ENCODE data around the gene FBXW8.
"Not testable (repeated sequence)": the region's sequence is repeated elsewhere in the genome, so short reads cannot be mapped to it uniquely, and the experiment has no call there.

FBXW8 gene

DNA sequence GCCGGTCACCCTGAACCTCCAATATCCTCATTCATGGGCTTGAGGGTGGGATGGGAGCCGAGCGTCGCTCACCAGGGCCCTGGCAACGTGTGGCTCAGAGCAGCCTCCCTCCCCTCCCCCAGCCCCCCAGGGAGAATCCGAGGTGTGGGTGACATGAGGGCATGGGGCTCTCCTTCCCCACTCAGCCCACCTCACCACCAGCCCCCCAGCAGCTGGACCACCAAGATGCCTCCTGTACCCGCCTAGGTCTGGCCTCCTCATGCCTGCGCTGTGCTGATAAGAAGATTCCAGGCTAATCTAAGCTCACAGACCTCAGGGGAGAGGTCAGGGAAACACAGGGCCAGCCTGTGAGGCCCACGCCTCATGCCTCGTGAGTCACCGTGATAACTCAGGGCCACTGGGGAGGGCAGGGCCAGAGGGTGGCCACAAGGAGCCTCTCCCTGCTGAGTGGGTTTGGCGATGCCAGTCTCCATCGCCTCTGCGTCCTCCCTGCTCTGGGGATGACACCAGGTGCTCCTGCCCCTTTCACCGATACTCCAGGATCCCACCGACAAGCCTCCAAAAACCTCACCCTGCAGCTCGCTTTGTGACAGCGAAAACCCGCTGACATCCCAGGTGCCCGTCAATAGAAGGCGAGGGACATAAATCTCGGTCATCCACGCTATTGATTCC lies 131.6 kb downstream of the FBXW8 start:
- DNase-seq, result peak; percentile 14

- DNase-seq, result no peak
These were observed 132.1 kb downstream of the FBXW8 start for GRCh38 chr12:117042862-117043261.

- no peak for DNase-seq
These were observed 133.6 kb downstream of the FBXW8 start for GRCh38 chr12:117044311-117044710.

DNA sequence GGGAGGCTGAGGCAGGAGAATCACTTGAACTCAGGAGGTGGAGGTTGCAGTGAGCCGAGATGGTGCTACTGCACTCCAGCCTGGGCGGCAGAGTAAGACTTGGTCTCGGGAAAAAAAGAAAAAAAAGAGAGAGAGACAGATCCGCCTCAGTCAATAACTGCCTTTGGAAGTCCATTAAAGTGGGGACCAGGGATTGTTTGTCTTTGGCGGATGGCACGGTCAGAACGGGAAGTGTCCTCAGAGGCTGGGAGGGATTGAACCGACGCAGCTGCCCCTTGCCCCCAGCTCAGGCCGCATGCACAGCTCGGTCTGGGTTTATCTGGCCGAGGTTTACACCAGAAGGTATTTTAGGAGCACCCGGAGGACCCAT lies 134.0 kb downstream of the FBXW8 start:
- DNase-seq, result no peak

DNA sequence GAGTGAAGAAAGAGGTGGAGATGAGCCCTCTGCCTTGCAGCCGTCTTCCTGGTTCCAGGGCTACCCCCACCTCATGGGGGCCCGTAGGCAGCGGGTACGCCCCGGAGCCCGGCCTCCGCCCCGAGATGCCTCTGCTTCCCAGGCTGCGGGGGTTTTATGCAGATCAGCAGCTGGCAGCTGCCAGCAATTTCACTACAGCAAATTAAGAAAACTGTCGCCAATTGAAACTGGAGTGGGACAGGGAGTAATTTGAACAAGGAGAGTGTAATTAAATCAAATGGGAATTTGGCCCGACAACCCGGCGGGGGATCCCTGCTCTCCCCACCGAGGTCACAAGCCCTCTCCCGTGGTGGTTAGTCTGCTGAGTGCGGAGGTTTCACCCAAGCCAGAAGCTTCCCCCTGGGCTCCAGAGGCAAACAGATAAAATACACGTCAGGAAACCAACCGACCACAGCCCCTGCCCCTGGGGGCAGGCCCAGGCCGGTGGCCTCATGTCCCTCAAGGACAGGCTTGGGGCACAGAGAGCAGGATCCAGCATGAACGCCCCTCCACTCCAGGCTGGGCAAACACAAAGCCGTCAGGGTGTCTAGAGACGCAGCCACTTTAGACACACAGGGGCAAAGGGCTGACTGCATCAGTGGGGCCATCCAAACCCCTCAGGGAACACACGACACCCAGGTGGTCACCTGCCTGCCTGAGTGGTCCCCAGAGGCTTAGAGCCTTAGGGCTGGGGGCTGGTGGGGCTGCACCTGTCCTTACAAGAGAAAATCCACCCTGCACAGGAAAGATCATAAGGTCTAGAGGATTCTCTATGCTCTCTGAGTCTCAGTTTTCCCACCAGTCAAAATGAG lies 134.6 kb downstream of the FBXW8 start:
- DNase-seq, result no peak

DNA sequence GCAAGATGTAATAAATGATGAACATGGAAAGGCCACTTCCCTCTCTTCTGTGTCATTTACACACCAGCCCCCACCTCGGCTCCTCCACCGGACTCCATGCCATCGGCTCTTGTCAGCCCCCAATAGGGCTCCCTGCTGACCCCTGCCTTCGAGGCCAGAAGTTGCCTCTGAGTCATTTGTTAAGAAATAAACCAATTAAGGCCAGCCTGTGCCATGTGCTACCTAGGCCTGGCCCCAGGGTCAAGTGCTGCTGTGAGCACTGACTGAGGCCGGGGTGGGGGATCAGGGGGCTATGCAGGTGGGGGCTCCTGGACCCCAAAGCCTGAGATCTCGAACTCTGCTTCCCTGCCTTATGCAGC lies 135.2 kb downstream of the FBXW8 start:
- no peak for DNase-seq

DNA sequence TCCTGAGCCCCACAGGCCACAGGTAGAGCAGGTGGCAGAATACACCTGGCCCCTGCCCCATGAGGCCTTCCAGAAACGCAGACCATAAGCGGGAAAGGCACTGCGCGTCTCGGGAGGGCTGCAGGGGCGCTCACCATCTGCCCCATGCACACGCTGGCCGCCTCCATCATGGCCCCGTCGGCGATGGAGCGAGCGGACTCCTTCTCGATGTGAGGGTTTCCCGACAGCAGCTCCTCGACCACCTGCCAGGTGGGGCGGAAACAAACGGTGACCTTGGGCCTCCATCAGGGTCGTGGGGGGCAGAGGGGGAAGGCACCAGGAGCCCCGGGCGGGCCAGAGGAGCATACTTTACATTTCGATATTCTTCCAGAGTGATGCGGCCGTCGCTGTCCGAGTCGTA lies 135.7 kb downstream of the FBXW8 start:
- DNase-seq, result no peak

- no peak for DNase-seq
These were observed 136.2 kb downstream of the FBXW8 start for GRCh38 chr12:117046861-117047530.

DNA sequence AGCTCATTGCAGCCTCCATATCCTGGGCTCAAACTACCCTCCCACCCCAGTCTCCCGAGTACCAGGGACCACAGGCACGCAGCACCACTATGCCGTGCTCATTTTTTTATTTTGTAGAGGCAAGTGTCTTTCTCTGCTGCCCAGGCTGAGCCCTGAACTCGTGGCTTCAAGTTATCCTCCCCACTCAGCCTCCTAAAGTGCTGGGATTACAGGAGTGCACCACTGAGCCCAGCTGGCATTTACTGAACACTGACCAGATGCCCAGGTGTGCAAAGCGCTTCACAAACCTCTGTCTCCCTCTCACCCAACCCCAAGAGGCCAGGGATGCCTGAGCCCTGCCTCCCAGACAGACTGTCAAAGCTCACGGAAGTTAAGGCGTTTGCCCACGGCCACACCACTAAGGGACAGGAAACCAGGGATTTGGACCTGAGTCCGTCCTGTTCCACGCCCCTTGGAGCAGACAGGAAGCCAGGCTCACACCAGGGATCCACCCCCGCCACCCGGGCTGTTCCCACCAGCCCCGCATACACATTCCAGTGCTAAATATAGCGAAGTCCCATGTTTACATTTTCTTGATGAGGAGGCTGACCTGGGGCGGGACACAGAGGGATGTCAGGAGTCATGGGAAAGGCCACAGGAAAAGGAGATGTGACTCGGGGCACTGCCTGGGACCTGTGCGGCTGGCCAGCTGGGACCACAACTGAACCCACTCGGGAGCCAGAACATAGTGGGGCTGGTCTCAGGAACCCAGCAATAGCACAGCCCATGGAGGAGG lies 137.2 kb downstream of the FBXW8 start:
- peak; percentile 64 for DNase-seq

DNA sequence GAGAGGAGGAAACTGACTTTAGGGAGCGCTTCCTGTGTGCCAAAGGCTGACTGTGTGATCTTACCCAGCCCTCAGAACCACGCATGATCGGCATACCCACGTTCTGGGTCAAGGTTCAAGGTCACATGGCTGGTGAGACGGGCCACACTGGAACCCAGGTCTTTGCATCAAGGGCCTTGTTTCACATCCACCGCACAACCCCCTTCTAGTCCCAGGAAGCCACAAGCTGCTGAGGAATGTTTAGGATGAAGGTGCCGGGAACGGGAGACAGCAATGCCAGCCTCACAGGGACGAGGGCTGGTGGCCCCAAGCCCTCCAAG lies 137.8 kb downstream of the FBXW8 start:
- no peak for DNase-seq

GRCh38 chr12:117049295-117049694 lies 138.5 kb downstream of the FBXW8 start:
- DNase-seq, result no peak

DNA sequence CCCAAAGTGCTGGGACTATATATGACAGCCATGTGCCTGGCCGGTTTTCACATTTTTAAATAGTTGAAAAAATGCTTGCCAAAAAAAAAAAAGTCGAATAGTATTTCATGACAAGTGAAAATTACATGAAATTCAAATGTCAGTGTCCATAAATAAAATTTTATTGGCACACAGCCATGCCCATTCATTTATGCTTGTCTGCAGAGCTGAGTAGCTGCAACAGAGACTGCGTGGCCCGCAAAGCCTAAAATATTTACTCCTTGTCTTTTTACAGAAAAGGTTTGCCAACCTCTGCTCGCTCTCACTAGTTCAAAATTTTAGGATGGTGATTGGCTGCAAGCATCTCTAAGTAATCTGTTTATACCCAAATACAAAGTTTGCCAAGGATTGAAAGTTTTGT lies 139.3 kb downstream of the FBXW8 start:
- DNase-seq, result no peak

GRCh38 chr12:117051380-117051779 lies 140.6 kb downstream of the FBXW8 start:
- no peak for DNase-seq

DNA sequence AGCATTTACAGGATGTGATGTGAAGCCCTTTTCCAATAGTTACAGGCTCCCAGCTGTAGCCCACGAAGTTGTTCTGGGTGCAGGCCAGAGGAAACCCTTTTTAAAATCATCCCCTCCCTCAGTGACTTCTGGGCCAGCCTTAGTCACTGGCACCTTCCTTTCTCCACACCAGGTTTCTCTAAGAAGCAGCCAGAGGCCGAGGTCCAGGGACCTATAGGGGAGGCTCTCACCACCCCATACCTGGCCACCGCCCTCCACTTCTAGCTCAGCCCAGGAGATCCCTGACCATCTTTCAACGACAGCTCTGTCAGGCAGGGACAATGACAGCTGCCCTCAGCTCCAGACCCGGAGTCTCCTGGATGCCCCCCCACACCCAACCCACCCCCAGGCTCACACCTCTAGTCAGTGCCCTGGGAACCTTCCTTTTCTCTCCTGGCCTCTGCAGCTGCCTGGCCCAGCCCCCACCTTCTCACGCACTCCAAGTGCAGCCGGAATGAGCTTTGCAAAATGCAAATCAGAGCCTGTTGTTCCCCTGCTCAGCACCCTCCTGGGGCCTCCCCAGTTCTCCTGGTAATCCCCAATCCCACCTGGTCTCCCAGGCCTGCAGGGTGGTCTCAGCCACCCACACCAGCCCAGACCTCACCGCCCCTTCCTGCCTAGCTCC lies 141.8 kb downstream of the FBXW8 start:
- DNase-seq, result no peak

GRCh38 chr12:117053050-117053400 lies 142.3 kb downstream of the FBXW8 start:
- no peak for DNase-seq

DNA sequence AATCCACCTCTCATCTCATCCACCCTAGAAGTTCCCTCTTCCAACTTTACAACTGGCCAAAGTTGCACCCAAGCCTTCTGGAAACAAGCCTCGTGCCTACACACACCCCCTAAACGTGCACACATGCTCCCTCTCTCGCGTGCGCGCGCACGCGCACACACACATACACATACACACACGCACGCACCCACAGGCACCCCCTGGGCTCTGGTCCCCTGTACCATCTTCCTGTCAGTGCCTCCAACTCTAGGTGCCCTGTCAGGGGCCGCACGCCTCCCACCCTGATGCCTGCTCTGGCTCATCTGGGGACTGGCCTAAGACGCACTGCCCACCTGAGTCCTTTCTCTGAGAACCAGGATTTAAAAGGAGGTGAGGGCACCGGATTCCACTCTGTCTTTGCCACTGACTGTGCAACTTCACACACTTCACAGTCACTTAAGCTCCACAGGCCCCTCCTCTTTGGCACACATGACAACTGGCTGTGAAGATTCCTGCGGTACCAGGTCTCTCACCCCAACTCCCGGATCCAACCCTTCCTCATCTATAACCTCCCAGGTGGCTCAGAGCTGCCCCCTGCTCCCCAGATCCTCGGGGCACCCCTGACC lies 142.9 kb downstream of the FBXW8 start:
- no peak for DNase-seq

DNA sequence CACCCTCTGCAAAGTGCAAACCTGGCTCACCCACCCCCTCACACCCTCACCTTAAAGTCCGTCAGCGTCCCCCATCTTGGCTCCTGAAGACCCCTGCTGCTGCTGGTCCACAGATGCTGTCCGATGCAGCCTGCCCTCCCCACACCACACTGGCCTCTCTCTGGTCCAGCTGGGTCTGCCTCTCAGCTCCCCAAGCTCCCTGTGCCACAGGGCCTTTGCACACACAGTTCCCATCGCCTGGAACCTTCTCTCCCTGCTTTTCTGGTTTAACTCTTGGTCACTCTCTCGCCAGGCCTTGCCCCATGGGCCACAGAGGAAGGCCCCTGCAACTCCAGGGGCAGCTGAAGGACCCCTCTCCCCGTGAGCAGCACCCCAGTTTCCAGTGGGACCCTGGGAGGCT lies 143.5 kb downstream of the FBXW8 start:
- no peak for DNase-seq

- DNase-seq, result not testable (repeated sequence)
These were observed 146.9 kb downstream of the FBXW8 start for GRCh38 chr12:117057626-117058025.

DNA sequence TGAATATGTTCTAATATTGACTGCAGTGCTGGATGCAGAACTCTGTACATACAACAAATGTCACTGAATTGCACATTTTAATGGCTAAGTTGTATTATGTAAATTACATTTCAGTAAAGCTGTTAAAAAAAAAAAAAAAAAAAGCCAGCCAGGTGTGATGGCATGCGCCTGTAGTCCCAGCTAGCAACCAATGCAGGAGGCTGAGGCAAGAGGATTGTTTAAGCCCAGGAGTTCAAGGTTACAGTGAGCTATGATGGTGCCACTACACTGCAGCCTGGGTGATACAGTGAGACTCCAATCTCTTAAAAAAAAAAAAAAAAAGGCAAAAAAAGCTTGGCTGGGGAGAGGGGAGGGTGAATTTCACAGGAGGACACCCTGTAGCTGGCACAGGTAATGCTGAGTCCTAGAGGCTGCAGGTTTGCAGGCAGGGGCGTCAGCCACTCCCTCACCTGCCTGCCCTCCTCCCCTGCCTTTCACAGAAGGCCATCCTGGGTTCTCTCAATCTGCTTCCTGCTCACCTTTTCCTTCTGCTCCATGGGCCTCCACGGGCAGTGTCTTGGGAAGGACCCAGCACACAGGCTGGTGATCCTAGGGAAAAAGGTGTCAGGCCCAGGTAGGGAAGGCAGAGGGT lies 147.8 kb downstream of the FBXW8 start:
- no peak for DNase-seq

- no peak for DNase-seq
These were observed 148.4 kb downstream of the FBXW8 start for GRCh38 chr12:117059156-117059555.

GRCh38 chr12:117060246-117060928 lies 149.6 kb downstream of the FBXW8 start:
- no peak for DNase-seq
